GM21619 (cell line): ENCODE results near the gene RHOF.
"Not testable (repeated sequence)": the region's sequence is repeated elsewhere in the genome, so short reads cannot be mapped to it uniquely, and the experiment has no call there.

ENCODE experiments used
- ATAC-seq: cut with Tn5 transposase; IDR thresholded peaks from one replicate; pipeline ENCODE4 v1.9.1; 2021; ENCODE audit not compliant: unreplicated experiment

The RHOF gene

DNA sequence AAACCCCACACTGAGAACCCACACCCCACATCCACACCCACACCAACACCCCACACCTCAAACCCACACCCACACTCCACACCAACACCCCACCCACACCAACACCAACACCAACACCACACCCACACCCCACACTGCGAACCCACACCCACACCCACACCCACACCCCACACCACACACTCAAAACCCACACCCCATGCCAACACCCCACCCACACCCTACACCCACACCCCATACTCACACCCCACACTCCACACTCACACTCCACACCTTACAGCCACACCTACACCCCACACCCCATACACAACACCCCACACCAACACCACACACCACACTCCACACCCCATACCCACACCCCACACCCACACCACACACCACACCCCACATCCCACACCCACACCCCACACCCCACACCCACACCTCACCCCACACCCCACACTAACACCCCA, 43.0 kb downstream of the RHOF start:
- no peak for ATAC-seq

DNA sequence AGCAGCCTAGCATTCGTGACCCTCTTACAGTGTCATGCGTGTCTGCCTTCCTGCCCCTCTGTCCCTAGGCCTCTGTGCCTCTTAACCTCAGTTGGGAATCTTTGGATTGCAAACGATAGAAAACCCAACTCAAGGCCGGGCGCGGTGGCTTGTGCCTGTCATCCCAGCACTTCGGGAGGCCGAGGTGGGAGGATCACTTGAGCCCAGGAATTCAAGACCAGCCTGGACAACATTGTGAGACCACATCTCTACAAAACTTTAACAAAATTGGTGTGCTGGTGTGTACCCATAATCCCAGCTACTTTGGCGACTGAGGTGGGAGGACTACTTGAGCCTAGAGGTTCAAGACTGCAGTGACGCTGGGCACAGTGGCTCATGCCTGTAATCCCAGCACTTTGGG, 44.2 kb downstream of the RHOF start:
- ATAC-seq = no peak

DNA sequence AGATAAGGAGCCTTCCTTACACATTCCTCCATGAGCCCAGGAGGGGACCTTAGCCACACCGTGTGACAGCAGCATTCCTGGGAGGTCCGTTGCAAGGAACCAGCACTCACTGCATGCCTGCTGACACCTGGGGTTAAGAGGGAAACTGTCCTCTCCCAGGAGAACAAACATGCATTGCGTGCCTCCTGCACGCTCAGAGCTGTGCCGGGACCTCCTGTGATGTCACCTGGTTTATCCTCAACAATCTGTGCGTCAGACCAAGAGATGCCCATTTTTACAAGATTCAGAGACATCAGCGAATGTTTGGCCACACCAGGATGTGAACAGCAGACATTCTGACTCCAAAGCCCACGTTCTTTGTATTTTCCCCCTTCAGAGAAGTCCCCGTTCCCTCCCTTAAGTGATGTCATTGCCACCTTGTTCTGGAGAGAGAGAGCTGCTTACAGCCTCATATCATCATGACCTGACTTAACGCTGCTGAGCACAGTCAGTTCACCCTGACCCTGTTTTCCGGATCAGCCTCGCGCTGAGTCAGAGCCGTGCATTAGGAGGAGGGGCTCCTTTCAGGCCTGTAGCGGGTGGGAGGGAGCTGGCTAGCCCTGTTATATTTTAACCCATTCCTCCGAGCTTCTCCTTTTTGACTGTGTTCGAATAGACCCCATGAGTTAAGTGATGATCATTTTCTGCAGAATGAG, 44.8 kb downstream of the RHOF start:
- ATAC-seq = peak; percentile 79

DNA sequence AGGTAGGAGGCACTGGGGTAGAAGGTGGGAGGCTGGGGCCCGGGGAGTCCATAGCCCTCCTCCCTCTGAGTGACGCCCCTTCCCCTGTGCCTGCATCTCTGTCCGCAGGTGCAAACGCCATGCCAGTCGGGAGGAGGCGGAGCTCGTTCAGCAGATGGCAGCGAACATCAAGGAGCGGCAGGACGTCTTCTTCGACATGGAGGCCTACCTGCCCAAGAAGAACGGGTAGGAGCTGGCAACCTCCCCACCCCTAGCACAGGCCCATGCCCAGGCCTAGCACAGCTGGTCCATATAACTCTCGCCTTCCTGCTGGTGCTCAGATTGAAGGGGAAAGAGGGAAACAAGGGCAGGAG, 45.3 kb downstream of the RHOF start:
- ATAC-seq = no peak

DNA sequence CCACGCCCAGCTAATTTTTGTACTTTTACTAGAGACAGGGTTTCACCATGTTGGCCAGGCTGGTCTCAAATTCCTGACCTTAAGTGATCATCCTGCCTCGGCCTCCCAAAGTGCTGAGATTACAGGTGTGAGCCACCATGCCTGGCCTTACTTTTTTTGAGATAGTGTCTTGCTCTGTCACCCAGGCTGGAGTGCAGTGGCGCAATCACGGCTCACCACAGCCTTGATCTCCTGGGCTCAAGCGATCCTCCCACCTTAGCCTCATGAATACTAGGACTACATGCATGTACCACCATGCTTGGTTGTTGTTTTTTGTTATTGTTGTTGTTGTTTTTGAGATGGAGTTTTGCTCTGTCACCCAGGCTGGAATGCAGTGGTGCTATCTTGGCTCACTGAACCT, 47.9 kb downstream of the RHOF start:
- ATAC-seq = not testable (repeated sequence)

DNA sequence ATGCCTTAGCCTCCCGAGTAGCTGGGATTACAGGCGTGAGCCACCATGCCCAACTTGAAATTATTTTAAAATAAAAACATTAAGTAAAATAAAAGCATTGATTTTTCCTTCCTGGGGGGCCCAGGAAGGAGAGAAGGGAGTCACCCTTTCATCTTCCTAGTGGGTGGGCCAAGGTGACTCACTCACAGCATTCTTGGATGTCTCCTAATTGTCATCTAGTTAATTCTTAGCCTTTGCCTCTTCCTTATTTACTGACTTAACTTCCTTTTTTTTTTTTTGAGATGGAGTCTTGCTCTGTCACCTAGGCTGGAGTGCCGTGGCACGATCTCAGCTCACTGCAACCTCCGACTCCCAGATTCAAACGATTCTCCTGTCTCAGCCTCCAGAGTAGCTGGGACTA, 51.7 kb downstream of the RHOF start:
- ATAC-seq = no peak

DNA sequence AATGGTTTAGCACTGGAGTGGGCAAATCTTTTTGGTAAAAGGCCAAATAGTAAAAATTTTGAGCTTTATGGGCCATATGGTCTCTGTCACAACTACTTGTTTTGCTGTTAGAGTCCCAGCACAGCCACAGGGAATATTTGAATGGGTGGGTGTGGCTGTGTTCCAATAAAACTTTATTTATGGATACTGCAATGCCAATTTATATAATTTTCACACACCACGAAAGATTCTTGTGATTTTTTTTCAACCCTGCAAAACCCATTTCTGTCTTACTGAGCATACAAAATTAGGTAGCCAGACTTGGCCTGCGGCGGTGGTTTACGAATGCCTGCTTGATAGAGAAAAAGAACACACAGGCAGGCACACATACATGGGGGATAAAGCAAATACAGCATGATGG, 52.6 kb downstream of the RHOF start:
- no peak for ATAC-seq

DNA sequence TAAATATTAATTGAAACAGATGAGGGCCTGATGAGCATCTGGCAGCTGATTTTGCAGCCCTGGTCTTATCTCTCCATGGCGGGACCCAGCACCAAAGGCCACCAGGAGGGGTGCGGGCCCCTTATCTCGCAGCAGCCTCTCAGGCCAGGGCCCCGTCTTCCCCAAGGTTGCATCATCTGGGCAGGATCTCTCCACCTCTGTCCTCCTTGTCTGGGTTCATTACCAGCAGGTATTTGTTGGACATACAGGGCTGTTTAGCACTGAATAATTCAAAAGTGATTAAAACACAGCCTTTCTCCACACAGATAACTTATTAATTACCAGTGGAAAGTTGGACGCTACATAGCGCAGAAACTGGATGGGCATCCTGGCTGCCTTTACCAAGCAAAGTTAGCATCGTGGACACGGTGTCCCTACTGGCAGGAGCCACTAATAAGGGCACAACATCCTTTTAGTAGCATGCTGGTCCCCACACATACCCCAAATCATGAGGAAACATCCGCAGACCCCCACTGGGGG, 55.1 kb downstream of the RHOF start:
- no peak for ATAC-seq

DNA sequence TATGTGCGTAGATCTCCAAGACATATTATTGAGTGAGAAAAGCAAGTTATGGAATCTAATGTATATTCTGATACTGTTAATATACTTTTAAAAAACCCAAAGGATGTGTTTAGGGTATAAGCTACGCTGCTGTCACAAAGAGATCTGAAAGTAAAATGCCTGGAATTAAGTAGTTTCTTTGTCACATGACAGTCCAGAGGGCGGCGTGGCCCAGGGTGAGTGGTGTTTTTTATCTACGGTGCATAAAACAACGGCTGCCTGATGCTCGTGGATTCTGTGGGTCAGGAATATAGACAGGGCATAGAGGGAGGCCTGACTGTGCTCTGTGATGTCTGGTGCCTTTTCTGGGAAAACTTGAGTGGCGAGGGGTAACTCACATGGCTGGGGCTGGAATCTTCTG, 59.6 kb downstream of the RHOF start:
- no peak for ATAC-seq

DNA sequence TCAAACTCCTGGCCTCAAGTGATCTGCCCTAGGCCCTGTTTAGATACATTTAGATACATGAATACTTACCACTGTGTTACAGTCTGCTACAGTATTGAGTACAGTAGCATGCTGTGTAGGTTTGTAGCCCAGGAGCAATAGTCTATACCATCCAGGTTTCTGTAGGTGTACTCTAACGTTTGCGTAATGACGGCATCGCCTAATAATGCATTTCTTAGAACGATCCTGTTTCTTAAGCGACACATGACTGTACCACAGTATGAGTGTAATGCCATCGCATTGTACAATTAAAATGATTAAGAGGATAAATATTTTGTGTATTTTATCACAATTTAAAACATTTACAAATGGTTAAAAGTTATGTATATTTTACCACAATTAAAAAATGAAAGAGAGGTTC, 62.0 kb downstream of the RHOF start:
- ATAC-seq = no peak

DNA sequence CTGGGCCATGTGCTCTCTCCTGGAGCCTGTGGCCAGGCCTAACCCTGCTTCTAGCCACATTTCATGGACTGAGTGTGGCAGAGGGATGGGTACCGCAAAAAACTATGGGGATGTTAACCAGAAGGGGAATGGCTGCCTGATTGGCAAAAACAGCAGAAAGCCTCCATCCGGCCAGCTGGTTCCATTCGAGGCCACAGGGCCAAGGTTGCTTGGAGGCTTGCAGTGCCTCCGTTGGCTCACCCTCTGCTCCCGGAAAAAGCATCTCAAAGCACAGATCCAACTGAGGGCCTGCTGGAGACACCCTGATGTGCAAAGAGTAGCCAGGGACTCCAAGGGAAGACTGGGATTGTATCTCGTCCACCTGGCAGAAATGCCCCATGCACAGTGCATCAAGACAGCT, 64.5 kb downstream of the RHOF start:
- ATAC-seq = no peak
